ENCODE results near the gene ALK. TPM values are rescaled to one million over a fixed set of nuclear protein-coding genes. Genes with fewer than 3 reads are reported as not detected.

The ALK gene
- total RNA-seq, 1 donor from 2014 or later = not detected

DNA sequence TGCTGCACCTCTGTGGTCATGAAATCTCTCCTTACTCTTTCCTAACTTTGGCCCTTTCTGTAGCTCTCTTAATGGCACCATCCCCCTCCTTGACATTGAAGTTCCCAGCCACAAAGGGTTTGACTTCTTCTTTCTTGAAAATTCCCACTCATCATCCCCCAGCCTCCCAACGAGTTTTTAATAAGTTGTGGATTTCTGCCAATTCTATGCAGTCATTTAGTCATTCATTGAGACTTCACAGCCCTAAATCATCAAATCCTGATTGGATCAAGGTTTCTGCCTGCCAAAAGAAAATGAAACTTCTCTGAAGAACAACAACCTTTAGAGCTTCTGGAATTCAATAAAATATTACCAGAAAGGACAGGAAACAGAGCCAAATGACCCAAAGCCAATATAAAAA lies 451.9 kb downstream of the ALK start:
- Histone ChIP-seq H3K4me3 (ENCODE audit: low read depth, low read length) (no peak overlapping the region), H3K36me3 (ENCODE audit: control insufficient read depth, insufficient read depth, low read length) (no peaks in the 10 kb centered on the region), H3K27me3 (ENCODE audit: control insufficient read depth, insufficient read depth, low read length) (no peaks in the 10 kb centered on the region)
- TF ChIP-seq, protein P1, sequence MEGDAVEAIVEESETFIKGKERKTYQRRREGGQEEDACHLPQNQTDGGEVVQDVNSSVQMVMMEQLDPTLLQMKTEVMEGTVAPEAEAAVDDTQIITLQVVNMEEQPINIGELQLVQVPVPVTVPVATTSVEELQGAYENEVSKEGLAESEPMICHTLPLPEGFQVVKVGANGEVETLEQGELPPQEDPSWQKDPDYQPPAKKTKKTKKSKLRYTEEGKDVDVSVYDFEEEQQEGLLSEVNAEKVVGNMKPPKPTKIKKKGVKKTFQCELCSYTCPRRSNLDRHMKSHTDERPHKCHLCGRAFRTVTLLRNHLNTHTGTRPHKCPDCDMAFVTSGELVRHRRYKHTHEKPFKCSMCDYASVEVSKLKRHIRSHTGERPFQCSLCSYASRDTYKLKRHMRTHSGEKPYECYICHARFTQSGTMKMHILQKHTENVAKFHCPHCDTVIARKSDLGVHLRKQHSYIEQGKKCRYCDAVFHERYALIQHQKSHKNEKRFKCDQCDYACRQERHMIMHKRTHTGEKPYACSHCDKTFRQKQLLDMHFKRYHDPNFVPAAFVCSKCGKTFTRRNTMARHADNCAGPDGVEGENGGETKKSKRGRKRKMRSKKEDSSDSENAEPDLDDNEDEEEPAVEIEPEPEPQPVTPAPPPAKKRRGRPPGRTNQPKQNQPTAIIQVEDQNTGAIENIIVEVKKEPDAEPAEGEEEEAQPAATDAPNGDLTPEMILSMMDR (IDR thresholded peaks at IDR 0.05; ENCODE audit: insufficient read depth, low read length, severe bottlenecking) = no peak
- DNase-seq (ENCODE audit: low read depth) (no peak), FAIRE-seq (no peak)

DNA sequence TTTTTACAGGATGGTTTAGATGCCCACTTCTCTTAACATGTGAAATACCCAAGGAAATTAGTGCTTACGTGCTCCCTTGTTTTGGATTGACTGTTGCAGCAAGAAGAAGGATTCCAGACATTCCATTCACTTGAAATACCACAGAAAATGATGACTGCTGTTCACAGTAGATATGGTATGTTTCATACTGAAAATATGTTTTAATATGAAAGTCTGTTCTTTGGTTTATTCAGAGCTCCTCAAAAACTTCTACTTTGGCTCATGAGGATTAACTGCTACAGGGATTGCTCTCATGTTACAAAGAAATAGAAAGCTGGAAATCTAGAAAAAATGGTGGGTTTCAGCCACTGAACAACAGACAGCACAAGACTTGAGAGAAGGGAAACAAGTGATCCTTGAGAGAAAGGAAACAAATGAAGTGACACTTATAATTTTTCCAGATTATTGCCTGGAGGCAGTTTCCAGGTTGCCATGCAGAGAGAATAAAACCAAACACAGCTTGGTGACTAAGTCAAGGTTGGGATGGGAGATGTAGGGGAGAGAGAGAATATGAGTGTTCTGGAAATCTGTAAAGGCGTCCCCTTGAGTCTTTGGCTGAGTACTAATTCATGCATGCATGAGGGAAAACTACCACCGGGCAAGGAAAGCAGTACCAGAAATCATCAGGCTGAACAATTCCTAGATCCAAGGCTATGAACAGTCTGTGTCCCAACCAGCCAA lies 458.0 kb downstream of the ALK start:
- no peaks in the 10 kb centered on the region for H3K27me3 ChIP-seq (ENCODE audit: control insufficient read depth, insufficient read depth, low read length)
- no peaks in the 10 kb centered on the region for H3K36me3 ChIP-seq (ENCODE audit: control insufficient read depth, insufficient read depth, low read length)
- TF ChIP-seq, protein P1 (IDR thresholded peaks at IDR 0.05; ENCODE audit: insufficient read depth, low read length, severe bottlenecking) = no peak
- FAIRE-seq (no peak), DNase-seq (ENCODE audit: low read depth) (peak; percentile 59)
- no peak overlapping the region for H3K4me3 ChIP-seq (ENCODE audit: low read depth, low read length)

DNA sequence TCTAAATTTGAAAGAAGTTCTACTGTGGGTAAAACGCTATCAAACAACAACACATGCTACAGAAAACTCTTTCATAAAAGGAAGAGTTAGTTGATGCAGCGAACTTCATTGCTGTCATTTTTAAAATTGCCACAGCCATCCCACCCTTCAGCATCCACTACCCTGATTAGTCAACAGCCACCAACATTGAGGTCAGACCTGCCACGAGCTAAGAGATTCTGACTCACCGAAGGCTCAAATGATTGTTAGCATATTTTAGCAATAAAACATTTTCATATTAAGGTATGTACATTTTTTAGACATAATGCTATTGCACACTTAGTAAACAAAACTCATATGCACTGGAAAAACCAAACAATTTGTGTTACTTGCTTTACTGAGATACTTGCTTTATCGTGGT lies 459.1 kb downstream of the ALK start:
- DNase-seq (ENCODE audit: low read depth) = peak; percentile 42
- H3K36me3 ChIP-seq (ENCODE audit: control insufficient read depth, insufficient read depth, low read length) = no peaks in the 10 kb centered on the region
- FAIRE-seq = no peak
- no peak overlapping the region for H3K4me3 ChIP-seq (ENCODE audit: low read depth, low read length)
- TF ChIP-seq, protein P1 (IDR thresholded peaks at IDR 0.05; ENCODE audit: insufficient read depth, low read length, severe bottlenecking) = no peak
- H3K27me3 ChIP-seq (ENCODE audit: control insufficient read depth, insufficient read depth, low read length) = no peaks in the 10 kb centered on the region

DNA sequence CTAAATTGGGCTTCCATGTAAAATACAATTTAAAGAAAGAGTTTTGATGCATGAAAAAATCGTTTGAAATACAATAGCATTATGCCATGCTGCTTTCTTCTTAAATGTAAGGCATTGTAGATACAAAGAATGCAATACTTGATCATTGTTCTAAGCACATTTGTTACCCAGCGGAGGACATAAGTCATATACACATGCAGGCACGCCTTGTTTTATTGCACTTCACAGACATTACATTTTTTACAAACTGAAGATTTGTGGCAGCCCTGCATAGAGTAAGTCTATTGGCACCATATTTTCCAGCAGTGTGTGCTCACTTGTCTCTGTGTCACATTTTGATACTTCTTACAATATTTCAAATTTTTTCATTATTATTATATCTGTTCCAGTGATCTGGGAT lies 461.2 kb downstream of the ALK start:
- Histone ChIP-seq H3K36me3 (ENCODE audit: control insufficient read depth, insufficient read depth, low read length) (no peaks in the 10 kb centered on the region), H3K4me3 (ENCODE audit: low read depth, low read length) (no peak overlapping the region), H3K27me3 (ENCODE audit: control insufficient read depth, insufficient read depth, low read length) (no peaks in the 10 kb centered on the region)
- no peak for FAIRE-seq
- TF ChIP-seq, protein P1 (IDR thresholded peaks at IDR 0.05; ENCODE audit: insufficient read depth, low read length, severe bottlenecking) = no peak
- no peak for DNase-seq (ENCODE audit: low read depth)

DNA sequence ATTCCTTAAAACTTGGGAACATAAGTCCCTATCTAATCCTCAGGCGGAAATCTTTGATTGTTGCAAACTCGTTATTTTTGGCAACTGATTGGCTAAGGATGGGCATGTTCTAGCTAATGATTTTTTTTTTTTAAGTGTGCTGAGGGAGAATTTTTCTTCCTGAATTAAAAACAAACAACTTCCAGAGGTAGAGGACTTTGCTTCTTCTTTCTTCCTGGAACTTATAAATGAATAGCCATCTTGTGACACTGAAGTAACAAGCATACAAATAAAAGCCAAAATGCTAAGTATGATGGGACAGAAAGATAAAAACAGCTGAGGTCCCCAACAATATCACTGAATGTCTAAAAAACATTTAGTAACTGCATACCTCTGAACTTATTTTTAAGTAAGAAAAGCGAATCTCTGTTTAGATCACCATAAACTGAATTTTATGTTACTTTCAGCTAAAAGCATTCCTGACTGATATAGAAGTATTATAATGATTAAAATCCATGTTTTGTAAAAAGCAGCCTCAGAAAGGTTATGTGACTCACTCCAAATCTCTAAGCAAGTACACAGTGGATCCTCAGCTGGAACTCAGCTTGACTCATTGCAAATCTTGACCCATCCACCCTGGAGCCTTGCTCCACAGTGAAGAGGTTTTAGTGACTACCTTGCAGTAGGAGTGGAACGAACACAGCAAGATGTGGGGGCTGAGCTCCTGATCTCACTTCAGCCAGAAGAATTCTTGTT lies 461.8 kb downstream of the ALK start:
- no peak for FAIRE-seq
- TF ChIP-seq, protein P1 (IDR thresholded peaks at IDR 0.05; ENCODE audit: insufficient read depth, low read length, severe bottlenecking) = no peak
- Histone ChIP-seq H3K27me3 (ENCODE audit: control insufficient read depth, insufficient read depth, low read length) (no peaks in the 10 kb centered on the region), H3K36me3 (ENCODE audit: control insufficient read depth, insufficient read depth, low read length) (no peaks in the 10 kb centered on the region), H3K4me3 (ENCODE audit: low read depth, low read length) (no peak overlapping the region)
- peak; percentile 48 for DNase-seq (ENCODE audit: low read depth)
